ENCODE measurements around the gene KLK13.

DNA sequence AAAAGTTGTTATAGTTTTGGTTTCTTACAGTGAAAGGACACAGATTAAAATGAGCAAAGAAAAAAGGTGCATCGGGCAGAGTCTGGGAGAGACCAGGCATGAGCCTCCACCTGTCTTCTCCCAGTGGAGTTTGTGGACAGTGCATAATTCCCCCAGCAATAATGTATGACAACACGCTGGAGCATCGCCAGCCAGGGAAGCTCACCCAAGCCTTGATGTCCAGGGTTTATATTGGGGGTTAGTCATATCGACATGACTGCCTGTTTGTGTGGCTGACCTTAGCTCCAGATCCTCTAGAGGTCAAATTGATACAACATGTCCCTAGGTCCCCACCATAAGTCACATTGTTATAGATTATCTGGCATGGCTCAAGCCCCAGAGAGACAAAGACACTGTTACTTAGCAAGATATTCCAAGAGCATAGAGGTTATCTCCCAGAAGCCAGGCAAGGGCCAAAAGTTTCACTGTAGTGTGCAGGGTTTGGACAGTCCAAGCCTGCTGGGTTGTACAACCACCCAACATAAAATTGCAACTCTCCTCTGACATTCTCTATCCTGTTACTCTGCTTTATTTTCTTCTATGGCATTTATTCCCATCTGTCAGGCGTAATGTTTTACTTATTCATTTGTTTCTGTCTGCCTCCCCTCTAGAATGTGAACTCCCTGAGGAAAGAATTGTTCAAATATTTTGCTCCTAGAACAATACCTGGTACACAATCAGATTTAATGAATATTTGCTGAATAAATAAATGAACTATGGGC lies 5.6 kb upstream of the KLK13 start:
- TF ChIP-seq, protein P1, sequence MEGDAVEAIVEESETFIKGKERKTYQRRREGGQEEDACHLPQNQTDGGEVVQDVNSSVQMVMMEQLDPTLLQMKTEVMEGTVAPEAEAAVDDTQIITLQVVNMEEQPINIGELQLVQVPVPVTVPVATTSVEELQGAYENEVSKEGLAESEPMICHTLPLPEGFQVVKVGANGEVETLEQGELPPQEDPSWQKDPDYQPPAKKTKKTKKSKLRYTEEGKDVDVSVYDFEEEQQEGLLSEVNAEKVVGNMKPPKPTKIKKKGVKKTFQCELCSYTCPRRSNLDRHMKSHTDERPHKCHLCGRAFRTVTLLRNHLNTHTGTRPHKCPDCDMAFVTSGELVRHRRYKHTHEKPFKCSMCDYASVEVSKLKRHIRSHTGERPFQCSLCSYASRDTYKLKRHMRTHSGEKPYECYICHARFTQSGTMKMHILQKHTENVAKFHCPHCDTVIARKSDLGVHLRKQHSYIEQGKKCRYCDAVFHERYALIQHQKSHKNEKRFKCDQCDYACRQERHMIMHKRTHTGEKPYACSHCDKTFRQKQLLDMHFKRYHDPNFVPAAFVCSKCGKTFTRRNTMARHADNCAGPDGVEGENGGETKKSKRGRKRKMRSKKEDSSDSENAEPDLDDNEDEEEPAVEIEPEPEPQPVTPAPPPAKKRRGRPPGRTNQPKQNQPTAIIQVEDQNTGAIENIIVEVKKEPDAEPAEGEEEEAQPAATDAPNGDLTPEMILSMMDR (IDR thresholded peaks at IDR 0.05) = no peak
- TF ChIP-seq EP300 (IDR thresholded peaks at IDR 0.05) = no peak

Measured in sigmoid colon (tissue), 4 donors.